Parietal lobe (tissue), 1 donor: ENCODE measurements around the gene CEBPG. TPM values are rescaled to one million over a fixed set of nuclear protein-coding genes. Genes with fewer than 3 reads are reported as not detected.

Source experiments
- total RNA-seq: library from RNA; depleted of rRNA; stranded (reverse); fragments of >200 nt; gene quantifications from one replicate; pipeline ENCODE4 v1.2.3, GENCODE V29; 2014

The CEBPG gene
- total RNA-seq, result 38.2 TPM

GRCh38 chr19:33373453-33374235 is at the start of gene CEBPG:
TSS of gene CEBPG (plus strand) at chr19:33373709. CDS start at chr19:33379240, 5,531 bp downstream.

Other genes starting within 250 kb of the CEBPG start
- gene WDR88, start 241.6 kb upstream of the CEBPG start, total RNA-seq, result not detected
- gene LRP3, start 179.4 kb upstream of the CEBPG start, total RNA-seq, result 101 TPM
- 0.94 TPM for gene SLC7A10, start 147.9 kb upstream of the CEBPG start, total RNA-seq
- 2.2 TPM for gene CEBPA, start 71.2 kb upstream of the CEBPG start, total RNA-seq
- 29.1 TPM for gene PEPD, start 148.1 kb downstream of the CEBPG start, total RNA-seq
- 15.3 TPM for gene CHST8, start 248.2 kb downstream of the CEBPG start, total RNA-seq